ENCODE results near the gene ALG14.

Gene ALG14

GRCh38 chr1:94926126-94926914 is 146.4 kb downstream of the ALG14 start:
- DNase-seq: peak; percentile 53

- peak; percentile 45 for DNase-seq
Observed at GRCh38 chr1:94925561-94926125, 147.1 kb downstream of the ALG14 start.

- no peak for DNase-seq
Observed at GRCh38 chr1:94925004-94925403, 147.7 kb downstream of the ALG14 start.
